GM19351 (cell line): ENCODE results near the gene FBLN2.

Experiments
- ATAC-seq: cut with Tn5 transposase; IDR thresholded peaks from one replicate; pipeline ENCODE4 v1.9.1; 2021; ENCODE audit warnings: mild to moderate bottlenecking, moderate library complexity; ENCODE audit not compliant: unreplicated experiment

FBLN2 gene

GRCh38 chr3:13620281-13620680 is 71.4 kb downstream of the FBLN2 start:
- no peak for ATAC-seq

- no peak for ATAC-seq
Measured at GRCh38 chr3:13620776-13621365, 71.9 kb downstream of the FBLN2 start.

- ATAC-seq = no peak
Measured at GRCh38 chr3:13621381-13622221, 72.7 kb downstream of the FBLN2 start.

GRCh38 chr3:13622356-13622755 is 73.4 kb downstream of the FBLN2 start:
- no peak for ATAC-seq

- ATAC-seq = no peak
Measured at GRCh38 chr3:13623101-13623654, 74.3 kb downstream of the FBLN2 start.

GRCh38 chr3:13624021-13624420 is 75.1 kb downstream of the FBLN2 start:
- ATAC-seq = no peak

GRCh38 chr3:13624671-13625125 is 75.8 kb downstream of the FBLN2 start:
- ATAC-seq = no peak

- ATAC-seq = no peak
Measured at GRCh38 chr3:13626396-13626795, 77.5 kb downstream of the FBLN2 start.

GRCh38 chr3:13626915-13627460 is 78.1 kb downstream of the FBLN2 start:
- no peak for ATAC-seq

- ATAC-seq = no peak
Measured at GRCh38 chr3:13627681-13628080, 78.8 kb downstream of the FBLN2 start.

- ATAC-seq = no peak
Measured at GRCh38 chr3:13628432-13628831, 79.5 kb downstream of the FBLN2 start.

- no peak for ATAC-seq
Measured at GRCh38 chr3:13628841-13629551, 80.1 kb downstream of the FBLN2 start.

- ATAC-seq = no peak
Measured at GRCh38 chr3:13629644-13630043, 80.7 kb downstream of the FBLN2 start.

GRCh38 chr3:13631256-13631655 is 82.3 kb downstream of the FBLN2 start:
- ATAC-seq = no peak

- ATAC-seq = no peak
Measured at GRCh38 chr3:13633176-13633575, 84.3 kb downstream of the FBLN2 start.

- no peak for ATAC-seq
Measured at GRCh38 chr3:13634151-13634550, 85.2 kb downstream of the FBLN2 start.

- no peak for ATAC-seq
Measured at GRCh38 chr3:13634615-13635014, 85.7 kb downstream of the FBLN2 start.

- no peak for ATAC-seq
Measured at GRCh38 chr3:13636186-13636585, 87.3 kb downstream of the FBLN2 start.

GRCh38 chr3:13636874-13637273 is 87.9 kb downstream of the FBLN2 start:
- no peak for ATAC-seq

GRCh38 chr3:13637311-13637891 is 88.5 kb downstream of the FBLN2 start:
- no peak for ATAC-seq

- no peak for ATAC-seq
Measured at GRCh38 chr3:13637953-13638352, 89.0 kb downstream of the FBLN2 start.
